ENCODE measurements around the gene LDHB.

- TF ChIP-seq CTCF (IDR thresholded peaks at IDR 0.05): no peak
- TF ChIP-seq POLR2AphosphoS5 (IDR thresholded peaks at IDR 0.05): no peak
- no peak for TF ChIP-seq POLR2A (IDR thresholded peaks at IDR 0.05)
- no peak for TF ChIP-seq EP300 (IDR thresholded peaks at IDR 0.05)
Observed at GRCh38 chr12:21648378-21648777, 9.3 kb downstream of the LDHB start.

Measured in gastroesophageal sphincter (tissue), 3 donors.